DMS153 (cell line): ENCODE measurements around the gene FANK1.
"Not testable (repeated sequence)": the region's sequence is repeated elsewhere in the genome, so short reads cannot be mapped to it uniquely, and the experiment has no call there.

Source experiments
- DNase-seq: peaks from one replicate; lab custom pipeline; 2025; lab: John Stamatoyannopoulos, UW

The FANK1 gene

GRCh38 chr10:125889441-125889840, 6.9 kb upstream of the FANK1 start:
- not testable (repeated sequence) for DNase-seq

GRCh38 chr10:125892402-125892801, 4.0 kb upstream of the FANK1 start:
- peak; percentile 66 for DNase-seq

DNA sequence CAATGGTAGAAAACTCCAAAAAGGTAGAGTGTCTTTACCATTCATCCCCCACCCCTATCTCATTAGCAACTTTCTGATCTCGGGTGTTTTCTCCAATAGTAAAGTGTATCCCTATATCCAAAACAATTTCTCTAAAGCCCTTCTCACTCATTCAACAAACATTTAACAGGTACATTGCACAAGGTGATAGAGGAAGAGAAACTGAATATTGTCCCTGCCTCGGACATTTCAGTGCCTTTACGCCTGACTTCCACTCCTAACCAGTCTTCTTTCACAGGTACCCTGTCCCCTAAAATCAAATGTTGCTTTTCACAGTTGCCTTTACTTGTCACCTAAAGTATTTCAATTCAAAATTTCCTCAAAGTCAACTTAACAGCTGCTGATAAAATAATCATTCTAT, 2.2 kb upstream of the FANK1 start:
- DNase-seq, result not testable (repeated sequence)

GRCh38 chr10:125895130-125896087, 955 bp upstream of the FANK1 start:
- DNase-seq, result not testable (repeated sequence)

- not testable (repeated sequence) for DNase-seq
Measured at GRCh38 chr10:125897317-125897716, 953 bp downstream of the FANK1 start.

DNA sequence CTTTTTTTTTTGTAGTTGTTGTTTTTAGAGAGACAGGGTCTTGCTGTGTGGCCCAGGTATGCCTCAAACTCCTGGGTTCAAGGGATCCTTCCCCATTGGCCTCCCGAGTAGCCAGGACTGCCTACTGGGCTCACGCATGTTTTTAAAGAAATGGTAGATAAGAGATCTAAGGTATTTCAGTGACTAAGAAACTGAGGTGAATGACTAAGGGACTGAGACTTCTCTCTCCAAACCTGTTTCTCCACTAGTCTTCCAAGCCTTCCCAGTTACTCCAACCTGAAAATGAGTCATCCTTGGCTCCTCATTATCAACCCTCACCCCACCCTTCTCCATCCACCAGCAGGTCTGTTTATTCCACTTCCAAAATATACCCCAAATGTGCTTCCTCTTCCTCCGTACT, 4.6 kb downstream of the FANK1 start:
- DNase-seq, result not testable (repeated sequence)

DNA sequence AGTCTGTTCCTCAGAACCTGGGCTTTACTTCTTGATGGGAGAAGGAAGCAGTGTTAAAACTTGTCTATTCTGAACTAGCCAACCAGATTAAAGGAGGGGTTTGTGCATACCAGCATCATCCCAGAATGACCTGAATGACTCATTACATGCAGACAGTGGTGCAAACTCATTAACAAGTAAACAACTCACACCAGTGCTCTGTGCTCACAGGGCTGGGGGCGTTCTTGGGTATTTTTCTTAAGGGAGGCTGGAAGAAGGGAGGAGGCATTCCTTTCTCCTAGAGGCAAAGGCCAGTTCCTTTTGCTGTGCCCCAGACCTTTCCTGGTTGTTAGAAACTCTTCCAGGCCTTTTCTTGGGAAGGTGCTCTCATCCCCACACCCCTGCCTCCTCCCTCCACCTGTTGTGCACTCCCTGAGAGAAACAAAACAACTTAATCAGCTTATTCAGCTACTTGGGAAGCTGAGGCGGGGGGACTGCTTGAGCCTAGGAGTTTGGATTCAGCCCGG, 6.8 kb downstream of the FANK1 start:
- not testable (repeated sequence) for DNase-seq

GRCh38 chr10:125905069-125905994, 9.0 kb downstream of the FANK1 start:
- not testable (repeated sequence) for DNase-seq

DNA sequence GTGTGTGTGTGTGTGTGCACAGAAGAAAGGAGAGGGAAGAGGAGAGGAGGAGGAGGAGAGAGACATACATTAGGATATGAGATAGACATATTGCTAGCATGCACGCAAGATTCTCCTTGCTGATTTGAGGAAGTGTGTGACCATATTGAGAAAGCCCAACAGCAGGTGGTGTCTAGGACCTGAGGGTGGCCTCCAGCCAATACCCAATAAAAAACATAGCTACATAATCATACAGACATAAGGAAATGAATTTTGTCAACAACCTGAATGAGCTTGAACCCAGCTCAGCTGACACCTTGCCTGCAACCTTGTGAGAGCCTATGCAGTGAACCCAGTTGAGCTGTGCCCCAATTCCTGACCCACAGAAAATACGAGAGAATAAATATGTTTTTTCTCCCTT, 11.2 kb downstream of the FANK1 start:
- peak; percentile 58 for DNase-seq

GRCh38 chr10:125908813-125909212, 12.4 kb downstream of the FANK1 start:
- not testable (repeated sequence) for DNase-seq

DNA sequence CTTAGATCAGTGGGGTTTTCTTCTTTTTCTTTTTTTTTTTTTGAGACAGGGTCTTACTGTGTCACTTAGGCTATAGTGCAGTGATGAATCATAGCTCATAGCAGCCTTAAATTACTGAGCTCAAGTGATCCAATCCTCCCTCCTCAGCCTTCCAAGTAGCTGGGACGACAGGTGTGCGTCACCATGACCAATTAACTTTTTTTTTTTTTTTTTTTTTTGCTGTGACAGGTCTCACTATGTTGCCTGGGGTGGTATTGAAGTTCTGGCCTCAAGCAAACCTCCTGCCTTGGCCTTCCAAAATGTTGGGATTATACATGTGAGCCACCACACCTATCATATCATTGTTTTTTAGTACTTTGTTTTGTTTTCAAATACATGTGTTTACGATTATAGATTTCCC, 13.1 kb downstream of the FANK1 start:
- DNase-seq, result not testable (repeated sequence)

DNA sequence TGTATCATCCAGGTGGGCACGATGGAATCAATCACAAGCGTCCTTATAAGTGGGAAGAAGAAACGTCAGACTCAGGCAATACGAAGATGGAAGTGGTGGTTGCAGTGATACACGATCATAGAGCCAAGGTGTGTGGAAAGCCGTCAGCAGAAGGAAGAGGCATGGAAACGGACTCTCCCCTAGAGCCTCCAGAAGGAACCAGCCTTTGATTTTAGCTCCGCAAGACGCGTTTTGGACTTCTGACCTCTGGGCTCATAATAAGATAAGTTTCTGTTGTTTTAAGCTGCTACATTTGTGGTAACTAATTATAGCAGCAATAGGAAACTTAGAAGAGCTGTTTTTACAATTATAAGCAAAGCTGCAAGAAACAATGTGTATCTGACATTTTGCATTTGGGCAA, 14.8 kb downstream of the FANK1 start:
- no peak for DNase-seq

GRCh38 chr10:125911990-125912389, 15.6 kb downstream of the FANK1 start:
- DNase-seq, result peak; percentile 97

GRCh38 chr10:125913277-125913676, 16.9 kb downstream of the FANK1 start:
- not testable (repeated sequence) for DNase-seq

GRCh38 chr10:125916977-125917376, 20.6 kb downstream of the FANK1 start:
- no peak for DNase-seq

- not testable (repeated sequence) for DNase-seq
Measured at GRCh38 chr10:125917704-125918361, 21.5 kb downstream of the FANK1 start.

DNA sequence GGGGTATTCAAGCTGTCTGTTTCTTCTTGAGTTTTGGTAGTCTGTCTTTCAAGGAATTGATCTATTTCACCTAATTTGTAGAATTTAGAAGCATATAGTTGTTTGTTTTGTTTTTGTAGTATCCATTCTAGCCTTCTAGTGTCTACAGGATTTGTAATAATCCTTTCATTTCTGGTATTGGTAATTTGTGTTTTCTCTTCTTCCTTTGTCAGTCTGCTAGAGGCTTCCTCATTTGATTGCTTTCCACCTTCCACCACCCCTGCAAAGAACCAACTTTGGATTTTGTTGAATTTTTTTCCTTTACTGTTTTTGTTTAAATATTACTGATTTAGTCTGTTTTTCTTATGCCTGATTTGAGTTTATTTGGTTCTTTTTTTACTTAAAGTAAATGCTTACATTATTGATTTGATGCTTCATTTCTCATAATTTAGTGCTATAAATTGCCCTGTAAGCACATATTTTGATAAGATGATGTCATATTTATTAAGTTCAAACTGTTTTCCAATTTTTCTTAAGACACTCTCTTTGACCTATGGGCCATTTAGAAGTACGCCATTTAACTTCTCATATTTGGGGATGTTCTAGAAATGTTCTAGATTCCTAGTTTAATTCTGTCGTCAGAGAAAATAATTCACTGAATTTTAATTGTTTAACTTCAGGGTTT, 25.4 kb downstream of the FANK1 start:
- not testable (repeated sequence) for DNase-seq

DNA sequence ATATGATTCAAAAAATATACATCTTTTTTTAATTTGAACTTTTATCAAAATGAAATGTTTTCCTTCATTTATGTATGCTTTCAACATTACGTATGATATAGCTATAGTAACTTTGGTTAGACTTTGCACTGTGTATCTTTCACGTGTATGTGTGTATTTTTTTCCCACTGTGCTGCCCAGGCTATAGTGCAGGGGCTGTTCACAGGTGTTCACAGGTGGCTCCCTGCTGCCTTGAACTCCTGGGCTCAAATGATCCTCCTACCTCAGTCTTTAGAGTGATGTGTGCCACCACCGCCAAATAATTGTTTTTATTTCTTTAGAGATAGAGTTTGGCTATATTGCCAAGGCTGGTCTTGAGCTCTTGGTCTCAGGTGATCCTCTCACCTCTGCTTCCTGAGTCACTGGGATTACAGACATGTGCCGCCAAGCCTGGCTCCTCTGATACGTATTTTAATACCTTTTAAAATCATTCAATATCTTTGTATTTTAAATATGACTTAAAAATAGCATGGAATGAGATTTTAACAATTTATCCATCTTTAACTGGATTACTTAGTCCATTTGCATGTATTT, 29.0 kb downstream of the FANK1 start:
- no peak for DNase-seq

GRCh38 chr10:125926247-125926646, 29.9 kb downstream of the FANK1 start:
- DNase-seq, result no peak

GRCh38 chr10:125927265-125927664, 30.9 kb downstream of the FANK1 start:
- not testable (repeated sequence) for DNase-seq
